Measurements from ENCODE around the gene TUBAL3.

The TUBAL3 gene

GRCh38 chr10:5445006-5445405, 40.4 kb upstream of the TUBAL3 start:
- WGBS, 2 experiments (ENCODE audit: insufficient coverage in 2 of 2), result 92 to 95% methylated on average over 5 of the region's 5 CpGs
- Histone ChIP-seq H3K4me1 (ENCODE audit: control insufficient read depth, insufficient read depth, low read length, poor library complexity, severe bottlenecking) (no peaks in the 10 kb centered on the region), H3K27ac (ENCODE audit: low read depth, low read length, severe bottlenecking) (no peak overlapping the region), H3K36me3 (ENCODE audit: control insufficient read depth, insufficient read depth, low read length) (peaks cover 6% of the 10 kb centered on the region), H3K4me3 (ENCODE audit: extremely low read depth, insufficient read depth, low read length, poor library complexity, severe bottlenecking) (no peak overlapping the region), H3K9me3 (ENCODE audit: control insufficient read depth, low read length) (no peaks in the 10 kb centered on the region)

- no peak overlapping the region for H3K27ac ChIP-seq (ENCODE audit: low read depth, low read length, severe bottlenecking)
- H3K4me3 ChIP-seq (ENCODE audit: extremely low read depth, insufficient read depth, low read length, poor library complexity, severe bottlenecking), result no peak overlapping the region
- no peaks in the 10 kb centered on the region for H3K4me1 ChIP-seq (ENCODE audit: control insufficient read depth, insufficient read depth, low read length, poor library complexity, severe bottlenecking)
- WGBS, 2 experiments (ENCODE audit: insufficient coverage in 2 of 2), result no CpG with 5 or more reads among the region's 1 CpG
- H3K36me3 ChIP-seq (ENCODE audit: control insufficient read depth, insufficient read depth, low read length), result peaks cover 6% of the 10 kb centered on the region
- no peaks in the 10 kb centered on the region for H3K9me3 ChIP-seq (ENCODE audit: control insufficient read depth, low read length)
These were observed 38.8 kb upstream of the TUBAL3 start for GRCh38 chr10:5443429-5443828.

GRCh38 chr10:5442990-5443370, 38.4 kb upstream of the TUBAL3 start:
- no CpG with 5 or more reads among the region's 1 CpG for WGBS, 2 experiments (ENCODE audit: insufficient coverage in 2 of 2)
- H3K4me1 ChIP-seq (ENCODE audit: control insufficient read depth, insufficient read depth, low read length, poor library complexity, severe bottlenecking), result no peaks in the 10 kb centered on the region
- H3K9me3 ChIP-seq (ENCODE audit: control insufficient read depth, low read length), result no peaks in the 10 kb centered on the region
- no peak overlapping the region for H3K27ac ChIP-seq (ENCODE audit: low read depth, low read length, severe bottlenecking)
- H3K36me3 ChIP-seq (ENCODE audit: control insufficient read depth, insufficient read depth, low read length), result peaks cover 6% of the 10 kb centered on the region
- H3K4me3 ChIP-seq (ENCODE audit: extremely low read depth, insufficient read depth, low read length, poor library complexity, severe bottlenecking), result no peak overlapping the region

GRCh38 chr10:5442065-5442989, 37.7 kb upstream of the TUBAL3 start:
- Histone ChIP-seq H3K36me3 (ENCODE audit: control insufficient read depth, insufficient read depth, low read length) (peaks cover 6% of the 10 kb centered on the region), H3K9me3 (ENCODE audit: control insufficient read depth, low read length) (no peaks in the 10 kb centered on the region), H3K4me1 (ENCODE audit: control insufficient read depth, insufficient read depth, low read length, poor library complexity, severe bottlenecking) (no peaks in the 10 kb centered on the region), H3K27ac (ENCODE audit: low read depth, low read length, severe bottlenecking) (no peak overlapping the region), H3K4me3 (ENCODE audit: extremely low read depth, insufficient read depth, low read length, poor library complexity, severe bottlenecking) (no peak overlapping the region)
- 67 to 88% methylated on average over 2 to 3 of the region's 9 CpGs for WGBS, 2 experiments (ENCODE audit: insufficient coverage in 2 of 2)

- Histone ChIP-seq H3K9me3 (ENCODE audit: control insufficient read depth, low read length) (no peaks in the 10 kb centered on the region), H3K4me1 (ENCODE audit: control insufficient read depth, insufficient read depth, low read length, poor library complexity, severe bottlenecking) (no peaks in the 10 kb centered on the region), H3K27ac (ENCODE audit: low read depth, low read length, severe bottlenecking) (peak overlapping the region; percentile 17), H3K36me3 (ENCODE audit: control insufficient read depth, insufficient read depth, low read length) (peaks cover 6% of the 10 kb centered on the region), H3K4me3 (ENCODE audit: extremely low read depth, insufficient read depth, low read length, poor library complexity, severe bottlenecking) (no peak overlapping the region)
- 84 to 100% methylated on average over 3 of the region's 4 CpGs for WGBS, 2 experiments (ENCODE audit: insufficient coverage in 2 of 2)
These were observed 36.5 kb upstream of the TUBAL3 start for GRCh38 chr10:5441106-5441505.

GRCh38 chr10:5440206-5440605, 35.6 kb upstream of the TUBAL3 start:
- Histone ChIP-seq H3K4me1 (ENCODE audit: control insufficient read depth, insufficient read depth, low read length, poor library complexity, severe bottlenecking) (no peaks in the 10 kb centered on the region), H3K36me3 (ENCODE audit: control insufficient read depth, insufficient read depth, low read length) (peaks cover 6% of the 10 kb centered on the region), H3K9me3 (ENCODE audit: control insufficient read depth, low read length) (no peaks in the 10 kb centered on the region), H3K4me3 (ENCODE audit: extremely low read depth, insufficient read depth, low read length, poor library complexity, severe bottlenecking) (no peak overlapping the region), H3K27ac (ENCODE audit: low read depth, low read length, severe bottlenecking) (no peak overlapping the region)
- no CpG with 5 or more reads among the region's 2 CpGs for WGBS, 2 experiments (ENCODE audit: insufficient coverage in 2 of 2)

GRCh38 chr10:5435328-5435727, 30.7 kb upstream of the TUBAL3 start:
- Histone ChIP-seq H3K9me3 (ENCODE audit: control insufficient read depth, low read length) (no peaks in the 10 kb centered on the region), H3K36me3 (ENCODE audit: control insufficient read depth, insufficient read depth, low read length) (peaks cover 16% of the 10 kb centered on the region), H3K4me3 (ENCODE audit: extremely low read depth, insufficient read depth, low read length, poor library complexity, severe bottlenecking) (no peak overlapping the region), H3K27ac (ENCODE audit: low read depth, low read length, severe bottlenecking) (no peak overlapping the region), H3K4me1 (ENCODE audit: control insufficient read depth, insufficient read depth, low read length, poor library complexity, severe bottlenecking) (peaks cover 10% of the 10 kb centered on the region)
- WGBS, 2 experiments (ENCODE audit: insufficient coverage in 2 of 2), result no CpG with 5 or more reads among the region's 3 CpGs

GRCh38 chr10:5434017-5434753, 29.6 kb upstream of the TUBAL3 start:
- WGBS, 2 experiments (ENCODE audit: insufficient coverage in 2 of 2), result no CpG with 5 or more reads among the region's 3 CpGs
- peak overlapping the region; percentile 42 for H3K27ac ChIP-seq (ENCODE audit: low read depth, low read length, severe bottlenecking)
- H3K4me1 ChIP-seq (ENCODE audit: control insufficient read depth, insufficient read depth, low read length, poor library complexity, severe bottlenecking), result peaks cover 10% of the 10 kb centered on the region
- H3K4me3 ChIP-seq (ENCODE audit: extremely low read depth, insufficient read depth, low read length, poor library complexity, severe bottlenecking), result no peak overlapping the region
- H3K9me3 ChIP-seq (ENCODE audit: control insufficient read depth, low read length), result no peaks in the 10 kb centered on the region
- peaks cover 23% of the 10 kb centered on the region for H3K36me3 ChIP-seq (ENCODE audit: control insufficient read depth, insufficient read depth, low read length)

GRCh38 chr10:5433182-5433581, 28.6 kb upstream of the TUBAL3 start:
- Histone ChIP-seq H3K4me1 (ENCODE audit: control insufficient read depth, insufficient read depth, low read length, poor library complexity, severe bottlenecking) (peaks cover 10% of the 10 kb centered on the region), H3K4me3 (ENCODE audit: extremely low read depth, insufficient read depth, low read length, poor library complexity, severe bottlenecking) (no peak overlapping the region), H3K9me3 (ENCODE audit: control insufficient read depth, low read length) (no peaks in the 10 kb centered on the region), H3K27ac (ENCODE audit: low read depth, low read length, severe bottlenecking) (peak overlapping the region; percentile 50), H3K36me3 (ENCODE audit: control insufficient read depth, insufficient read depth, low read length) (peaks cover 29% of the 10 kb centered on the region)
- WGBS, 2 experiments (ENCODE audit: insufficient coverage in 2 of 2), result 88 to 100% methylated on average over 1 of the region's 1 CpG

- H3K27ac ChIP-seq (ENCODE audit: low read depth, low read length, severe bottlenecking), result no peak overlapping the region
- WGBS, 2 experiments (ENCODE audit: insufficient coverage in 2 of 2), result 100% methylated on average over 1 of the region's 2 CpGs; no CpG with 5 or more reads in 1 of the 2 experiments
- H3K4me1 ChIP-seq (ENCODE audit: control insufficient read depth, insufficient read depth, low read length, poor library complexity, severe bottlenecking), result peaks cover 4% of the 10 kb centered on the region
- H3K36me3 ChIP-seq (ENCODE audit: control insufficient read depth, insufficient read depth, low read length), result peaks cover 38% of the 10 kb centered on the region
- H3K9me3 ChIP-seq (ENCODE audit: control insufficient read depth, low read length), result no peaks in the 10 kb centered on the region
- no peak overlapping the region for H3K4me3 ChIP-seq (ENCODE audit: extremely low read depth, insufficient read depth, low read length, poor library complexity, severe bottlenecking)
These were observed 23.5 kb upstream of the TUBAL3 start for GRCh38 chr10:5428133-5428532.

GRCh38 chr10:5424751-5425150, 20.1 kb upstream of the TUBAL3 start:
- whole genome bisulfite sequencing, 2 experiments (ENCODE audit: insufficient coverage in 2 of 2), result 83 to 96% methylated on average over 1 to 3 of the region's 4 CpGs
- Histone ChIP-seq H3K4me3 (ENCODE audit: extremely low read depth, insufficient read depth, low read length, poor library complexity, severe bottlenecking) (no peak overlapping the region), H3K9me3 (ENCODE audit: control insufficient read depth, low read length) (no peaks in the 10 kb centered on the region), H3K4me1 (ENCODE audit: control insufficient read depth, insufficient read depth, low read length, poor library complexity, severe bottlenecking) (no peaks in the 10 kb centered on the region), H3K27ac (ENCODE audit: low read depth, low read length, severe bottlenecking) (no peak overlapping the region), H3K36me3 (ENCODE audit: control insufficient read depth, insufficient read depth, low read length) (peaks cover 19% of the 10 kb centered on the region)

Measured in mesodermal cell (in vitro differentiated cells).